Cardiac fibroblast (primary cell): ENCODE measurements around the gene CHST11.
A peak's percentile ranks its signal among the peaks of the same experiment; 100 is the strongest.
"Not testable (repeated sequence)": the region's sequence is repeated elsewhere in the genome, so short reads cannot be mapped to it uniquely, and the experiment has no call there.

ENCODE experiments used
- DNase-seq, 2 donors: peaks; one replicate each; pipeline versions ENCODE4 v3.0.0 to v3.0.0-alpha.2; 2010; ENCODE audit warnings: low read depth in 2 of 2
- H3K4me3 ChIP-seq, 2 donors: replicated peaks in 1 of 2; 1 replicate in 1 of 2; 2 replicates in 1 of 2; pipeline ENCODE4 v1.5.1; 2011; ENCODE audit warnings: low read depth in 2 of 2, low read length in 2 of 2, mild to moderate bottlenecking in 2 of 2, moderate library complexity in 1 of 2
- TF ChIP-seq, protein P1 (sequence below): IDR thresholded peaks from one replicate; pipeline ENCODE4 v1.5.1; 2011; ENCODE audit warnings: low read depth, mild to moderate bottlenecking, low read length, inconsistent platforms

Gene CHST11

DNA sequence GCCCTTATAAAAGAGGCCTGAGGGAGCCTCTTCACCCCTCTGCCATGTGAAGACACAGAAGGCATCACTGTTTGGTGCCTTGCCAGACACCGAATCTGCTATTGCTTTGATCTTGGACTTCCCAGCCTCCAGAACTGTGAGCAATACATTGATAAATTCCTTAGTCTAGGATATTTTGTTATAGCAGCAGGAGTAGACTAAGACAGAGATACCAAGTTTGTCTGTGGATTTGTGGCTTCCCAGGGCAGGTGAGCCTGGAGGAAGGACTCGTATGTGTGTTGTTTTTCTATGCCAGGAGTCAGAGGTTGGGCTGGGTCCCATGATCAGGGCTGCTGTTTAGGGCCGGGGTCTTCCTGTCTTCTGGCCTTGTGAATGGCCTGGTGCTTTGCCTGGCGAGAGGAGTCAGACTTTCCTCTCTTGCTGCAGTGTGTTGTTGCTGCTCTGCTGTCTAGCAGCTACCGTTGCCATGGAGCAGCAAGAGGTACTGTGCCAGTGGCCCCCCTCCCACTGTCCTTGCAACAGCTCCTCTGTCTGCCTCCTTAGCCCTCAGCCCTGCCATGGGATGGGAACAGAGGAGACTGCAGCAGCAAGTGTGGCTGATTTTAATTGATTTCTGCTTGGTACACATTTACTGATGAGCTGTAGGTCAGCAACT, 111.2 kb downstream of the CHST11 start:
- no peak overlapping the region for H3K4me3 ChIP-seq
- peak in 1 of 2 donors; percentile 23 for DNase-seq
- TF ChIP-seq, protein P1, sequence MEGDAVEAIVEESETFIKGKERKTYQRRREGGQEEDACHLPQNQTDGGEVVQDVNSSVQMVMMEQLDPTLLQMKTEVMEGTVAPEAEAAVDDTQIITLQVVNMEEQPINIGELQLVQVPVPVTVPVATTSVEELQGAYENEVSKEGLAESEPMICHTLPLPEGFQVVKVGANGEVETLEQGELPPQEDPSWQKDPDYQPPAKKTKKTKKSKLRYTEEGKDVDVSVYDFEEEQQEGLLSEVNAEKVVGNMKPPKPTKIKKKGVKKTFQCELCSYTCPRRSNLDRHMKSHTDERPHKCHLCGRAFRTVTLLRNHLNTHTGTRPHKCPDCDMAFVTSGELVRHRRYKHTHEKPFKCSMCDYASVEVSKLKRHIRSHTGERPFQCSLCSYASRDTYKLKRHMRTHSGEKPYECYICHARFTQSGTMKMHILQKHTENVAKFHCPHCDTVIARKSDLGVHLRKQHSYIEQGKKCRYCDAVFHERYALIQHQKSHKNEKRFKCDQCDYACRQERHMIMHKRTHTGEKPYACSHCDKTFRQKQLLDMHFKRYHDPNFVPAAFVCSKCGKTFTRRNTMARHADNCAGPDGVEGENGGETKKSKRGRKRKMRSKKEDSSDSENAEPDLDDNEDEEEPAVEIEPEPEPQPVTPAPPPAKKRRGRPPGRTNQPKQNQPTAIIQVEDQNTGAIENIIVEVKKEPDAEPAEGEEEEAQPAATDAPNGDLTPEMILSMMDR = no peak

DNA sequence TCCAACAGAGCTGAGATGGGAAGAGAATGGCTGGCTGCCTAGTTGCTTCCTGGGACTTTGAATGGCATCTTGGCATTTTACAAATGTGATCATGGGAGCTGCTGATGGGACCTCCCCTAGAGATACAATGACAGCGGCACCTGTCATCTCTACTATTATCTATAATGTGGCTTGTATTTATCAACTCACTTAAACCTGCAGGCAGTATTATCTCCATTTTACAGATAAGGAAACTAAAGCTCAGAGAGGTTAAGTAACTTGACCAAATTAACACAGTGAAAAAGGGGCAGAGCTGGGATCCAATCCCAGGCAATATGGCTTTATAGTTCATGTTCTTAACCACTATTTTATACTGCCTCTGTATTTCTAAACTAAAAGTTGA, 111.7 kb downstream of the CHST11 start:
- no peak for DNase-seq
- TF ChIP-seq, protein P1 = no peak
- no peak overlapping the region for H3K4me3 ChIP-seq

DNA sequence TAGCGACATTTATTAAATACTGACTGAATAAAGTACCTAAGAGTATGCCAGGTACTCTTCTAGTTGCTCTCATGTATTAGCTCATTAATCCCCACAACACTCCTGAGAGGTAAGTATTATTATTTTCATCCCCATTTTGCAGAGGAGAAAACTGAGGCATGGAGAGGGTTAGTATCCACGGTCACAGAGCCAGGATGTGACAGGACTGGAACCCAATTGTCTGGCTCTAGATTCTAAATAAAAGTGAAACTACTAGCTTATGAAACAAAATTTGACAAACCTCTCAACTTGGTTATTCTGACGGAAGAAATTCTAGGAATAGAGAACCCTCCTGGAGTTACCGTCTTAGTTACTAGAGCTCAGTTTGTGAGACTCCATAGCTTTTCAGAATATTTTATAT, 112.2 kb downstream of the CHST11 start:
- DNase-seq = no peak
- H3K4me3 ChIP-seq = no peak overlapping the region
- TF ChIP-seq, protein P1 = no peak

DNA sequence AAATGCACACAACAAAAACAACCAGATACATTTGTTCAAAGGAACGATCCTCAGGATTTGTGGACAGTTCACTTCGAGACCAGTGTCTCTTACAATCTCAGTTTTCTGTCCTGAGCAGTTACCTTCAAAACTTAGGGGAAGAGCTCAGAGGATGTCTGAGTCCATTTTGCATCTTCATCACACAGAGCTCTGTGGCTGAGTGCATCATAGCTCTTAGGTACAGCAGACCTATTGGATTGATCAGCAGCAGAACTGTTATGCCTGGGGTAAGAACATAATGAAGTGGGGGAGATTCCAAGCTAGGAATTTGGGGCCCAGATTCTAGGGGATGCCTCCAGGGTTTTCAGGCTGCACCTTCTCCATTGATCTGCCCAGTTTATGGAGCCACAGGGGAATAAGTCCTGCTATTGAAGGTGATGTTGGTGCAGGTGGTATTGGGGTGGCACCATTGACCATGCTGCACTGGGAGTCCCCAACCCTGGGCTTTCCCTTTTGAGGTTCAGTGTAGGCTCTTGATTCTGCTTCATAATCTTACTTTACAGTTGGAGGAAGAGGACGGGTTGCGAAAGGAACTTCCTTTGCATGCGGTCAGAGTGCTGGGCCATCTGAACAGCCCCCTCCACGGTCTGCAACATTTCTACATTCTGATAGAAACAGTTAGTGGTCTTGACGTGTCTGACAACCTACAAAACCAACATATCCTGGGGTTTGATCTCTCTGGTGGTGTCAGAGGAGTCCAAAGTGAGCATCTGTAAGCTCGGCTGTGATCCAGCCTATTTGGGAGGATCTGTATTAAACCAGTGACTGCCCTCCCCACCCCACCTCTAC, 112.8 kb downstream of the CHST11 start:
- no peak overlapping the region for H3K4me3 ChIP-seq
- TF ChIP-seq, protein P1 = no peak
- peak in 1 of 2 donors; percentile 34 for DNase-seq

DNA sequence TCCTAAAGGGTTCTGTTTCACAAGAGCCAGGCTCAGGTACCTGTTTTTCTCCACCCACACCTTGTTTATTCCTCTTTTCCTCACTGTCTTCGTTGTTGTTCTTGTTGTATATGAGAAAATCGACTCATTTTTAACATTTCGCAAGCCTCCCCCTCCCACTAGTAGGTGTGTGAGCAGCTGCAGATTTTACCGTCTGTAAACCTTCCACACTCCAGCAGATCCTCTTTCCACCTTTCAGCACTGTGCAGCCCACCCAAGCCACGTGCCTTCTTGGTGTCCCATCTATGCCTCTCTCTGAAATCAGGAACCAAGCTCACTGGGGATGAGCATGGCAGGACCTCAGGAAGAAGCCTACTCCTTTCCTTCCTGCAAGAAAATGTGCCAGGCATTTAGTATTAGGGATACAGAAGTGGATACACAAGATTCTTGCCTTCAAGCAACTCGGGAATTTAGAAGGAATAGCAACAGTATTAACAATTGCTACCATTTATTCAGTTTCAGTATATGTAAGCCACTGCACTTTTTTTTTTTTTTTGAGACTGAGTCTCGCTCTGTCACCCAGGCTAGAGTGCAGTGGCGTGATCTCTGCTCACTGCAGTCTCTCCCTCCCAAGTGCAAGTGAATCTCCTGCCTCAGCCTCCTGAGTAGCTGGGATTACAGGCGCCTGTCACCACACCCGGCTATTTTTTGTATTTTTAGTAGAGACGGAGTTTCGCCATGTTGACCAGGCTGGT, 113.6 kb downstream of the CHST11 start:
- no peak for DNase-seq
- no peak overlapping the region for H3K4me3 ChIP-seq
- TF ChIP-seq, protein P1 = no peak

DNA sequence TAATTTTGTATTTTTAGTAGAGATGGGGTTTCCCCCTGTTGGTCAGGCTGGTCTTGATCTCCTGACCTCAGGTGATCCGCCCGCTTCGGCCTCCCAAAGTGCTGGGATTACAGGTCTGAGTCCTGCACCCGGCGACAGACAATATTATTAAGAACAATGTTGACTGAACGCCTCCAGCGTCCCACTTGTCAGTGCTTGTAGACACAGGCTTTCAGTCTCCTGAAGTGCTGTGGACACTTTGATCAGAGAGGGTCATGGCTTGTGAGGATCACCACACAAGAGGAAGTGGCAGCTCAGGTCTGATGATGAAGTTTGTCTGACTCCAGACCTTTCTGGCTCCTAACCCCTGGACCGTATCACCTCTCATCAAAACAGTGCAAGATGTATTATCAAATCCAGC, 114.6 kb downstream of the CHST11 start:
- no peak for DNase-seq
- no peak overlapping the region for H3K4me3 ChIP-seq
- TF ChIP-seq, protein P1 = no peak

DNA sequence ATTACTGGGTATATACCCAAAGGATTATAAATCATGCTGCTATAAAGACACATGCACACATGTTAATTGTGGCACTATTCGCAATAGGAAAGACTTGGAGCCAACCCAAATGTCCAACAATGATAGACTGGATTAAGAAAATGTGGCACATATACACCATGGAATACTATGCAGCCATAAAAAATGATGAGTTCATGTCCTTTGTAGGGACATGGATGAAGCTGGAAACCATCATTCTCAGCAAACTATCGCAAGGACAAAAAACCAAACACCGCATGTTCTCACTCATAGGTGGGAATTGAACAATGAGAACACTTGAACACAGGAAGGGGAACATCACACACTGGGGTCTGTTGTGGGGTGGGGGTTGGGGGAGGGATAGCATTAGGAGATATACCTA, 117.6 kb downstream of the CHST11 start:
- not testable (repeated sequence) for DNase-seq, H3K4me3 ChIP-seq

DNA sequence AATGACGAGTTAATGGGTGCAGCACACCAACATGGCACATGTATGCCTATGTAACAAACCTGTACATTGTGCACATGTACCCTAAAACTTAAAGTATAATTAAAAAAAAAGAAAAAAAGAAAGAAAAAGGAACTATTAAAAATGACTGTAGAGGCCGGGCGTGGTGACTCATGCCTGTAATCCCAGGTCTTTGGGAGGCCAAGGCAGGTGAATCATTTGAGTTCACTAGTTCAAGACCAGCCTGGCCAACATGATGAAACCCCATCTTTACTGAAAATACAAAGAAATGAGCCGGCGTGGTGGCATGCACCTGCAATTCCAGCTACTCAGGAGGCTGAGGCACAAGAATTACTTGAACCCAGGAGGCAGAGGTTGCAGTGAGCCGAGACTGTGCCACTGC, 118.0 kb downstream of the CHST11 start:
- DNase-seq = peak in 1 of 2 donors; percentile 64
- H3K4me3 ChIP-seq = not testable (repeated sequence)
